H7 (cell line): ENCODE results near the gene PCDHGA3. TPM values are rescaled to one million over a fixed set of nuclear protein-coding genes. Genes with fewer than 3 reads are reported as not detected.
"Not testable (repeated sequence)": the region's sequence is repeated elsewhere in the genome, so short reads cannot be mapped to it uniquely, and the experiment has no call there.

Source experiments
- DNase-seq: peaks from one replicate; pipeline ENCODE4 v3.0.0; 2012
- H3K27me3 ChIP-seq: 2 replicates; pipeline ENCODE4 v1.6.0; 2011; ENCODE audit warnings: mild to moderate bottlenecking, low read length; ENCODE audit not compliant: control insufficient read depth, insufficient read depth
- H3K36me3 ChIP-seq: replicated peaks from 2 replicates; pipeline ENCODE4 v1.5.1; 2011; ENCODE audit warnings: low read length; ENCODE audit not compliant: control insufficient read depth, insufficient read depth
- H3K4me3 ChIP-seq: 2 replicates; pipeline ENCODE4 v1.5.1; 2011; ENCODE audit warnings: low read depth, mild to moderate bottlenecking, control low read depth, low read length, moderate library complexity; ENCODE audit not compliant: insufficient read depth
- total RNA-seq: library from RNA; depleted of rRNA; stranded (reverse); fragments of >200 nt; shearing (Covaris generic); gene quantifications from 2 replicates; pipeline ENCODE4 v1.2.3, GENCODE V29; 2014; rRNA removed

Gene PCDHGA3
- total RNA-seq, 1 experiment from 2014 or later = 0.14 TPM

DNA sequence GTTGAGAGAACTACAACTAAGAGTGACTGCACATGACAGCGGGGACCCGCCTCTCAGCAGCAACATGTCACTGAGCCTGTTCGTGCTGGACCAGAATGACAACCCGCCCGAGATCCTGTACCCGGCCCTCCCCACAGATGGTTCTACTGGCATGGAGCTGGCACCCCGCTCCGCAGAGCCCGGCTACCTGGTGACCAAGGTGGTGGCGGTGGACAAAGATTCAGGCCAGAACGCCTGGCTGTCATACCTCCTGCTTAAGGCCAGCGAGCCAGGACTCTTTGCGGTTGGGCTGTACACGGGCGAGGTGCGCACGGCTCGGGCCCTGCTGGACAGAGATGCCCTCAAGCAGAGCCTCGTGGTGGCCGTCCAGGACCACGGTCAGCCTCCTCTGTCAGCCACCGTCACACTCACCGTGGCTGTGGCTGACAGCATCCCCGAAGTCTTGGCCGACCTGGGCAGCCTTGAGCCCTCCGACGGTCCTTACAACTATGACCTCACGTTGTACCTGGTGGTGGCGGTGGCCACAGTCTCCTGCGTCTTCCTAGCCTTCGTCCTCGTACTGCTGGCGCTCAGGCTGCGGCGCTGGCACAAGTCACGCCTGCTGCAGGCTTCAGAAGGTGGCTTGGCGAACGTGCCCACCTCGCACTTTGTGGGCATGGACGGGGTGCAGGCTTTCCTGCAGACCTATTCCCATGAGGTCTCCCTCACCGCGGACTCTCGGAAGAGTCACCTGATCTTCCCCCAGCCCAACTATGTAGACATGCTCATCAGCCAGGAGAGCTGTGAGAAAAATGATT, 41.0 kb downstream of the PCDHGA3 start:
- no peaks in the 10 kb centered on the region for H3K27me3 ChIP-seq
- no peak for DNase-seq
- H3K4me3 ChIP-seq = no peak overlapping the region
- H3K36me3 ChIP-seq = no peaks in the 10 kb centered on the region

DNA sequence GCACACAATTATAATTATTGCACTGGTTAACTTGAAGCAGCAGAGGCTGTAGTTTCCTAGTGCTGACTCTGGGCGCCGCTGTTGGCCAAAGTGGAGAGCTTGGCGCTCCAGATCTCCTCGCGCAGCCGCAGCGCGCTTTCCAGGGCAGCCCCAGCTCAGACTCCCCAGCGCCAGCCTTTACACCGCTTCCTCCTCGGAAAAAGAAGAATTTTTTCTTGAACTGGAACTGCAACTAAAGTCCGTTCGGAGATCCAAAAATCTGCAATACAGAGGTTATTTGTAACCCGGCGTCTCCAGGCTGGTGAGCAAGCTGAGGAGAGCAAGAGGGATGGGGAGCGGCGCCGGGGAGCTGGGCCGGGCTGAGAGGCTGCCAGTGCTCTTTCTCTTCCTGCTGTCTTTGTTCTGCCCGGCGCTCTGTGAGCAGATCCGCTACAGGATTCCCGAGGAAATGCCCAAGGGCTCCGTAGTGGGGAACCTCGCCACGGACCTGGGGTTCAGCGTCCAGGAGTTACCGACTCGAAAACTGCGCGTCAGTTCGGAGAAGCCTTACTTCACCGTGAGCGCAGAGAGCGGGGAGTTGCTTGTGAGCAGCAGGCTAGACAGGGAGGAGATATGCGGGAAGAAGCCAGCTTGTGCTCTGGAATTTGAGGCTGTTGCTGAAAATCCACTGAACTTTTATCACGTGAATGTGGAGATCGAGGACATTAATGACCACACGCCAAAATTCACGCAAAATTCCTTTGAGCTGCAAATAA, 44.1 kb downstream of the PCDHGA3 start, which contains the start of gene PCDHGB4:
TSS of gene PCDHGB4 (plus strand) at position 142 of the 755 bp plus-strand sequence. CDS start at position 329, 187 bp downstream.
- H3K36me3 ChIP-seq, H3K27me3 ChIP-seq: not testable (repeated sequence)
- peak; percentile 50 for DNase-seq
- H3K4me3 ChIP-seq = peak within 1 kb of the TSS; percentile 41; the same call in 1 of the 2 replicates

DNA sequence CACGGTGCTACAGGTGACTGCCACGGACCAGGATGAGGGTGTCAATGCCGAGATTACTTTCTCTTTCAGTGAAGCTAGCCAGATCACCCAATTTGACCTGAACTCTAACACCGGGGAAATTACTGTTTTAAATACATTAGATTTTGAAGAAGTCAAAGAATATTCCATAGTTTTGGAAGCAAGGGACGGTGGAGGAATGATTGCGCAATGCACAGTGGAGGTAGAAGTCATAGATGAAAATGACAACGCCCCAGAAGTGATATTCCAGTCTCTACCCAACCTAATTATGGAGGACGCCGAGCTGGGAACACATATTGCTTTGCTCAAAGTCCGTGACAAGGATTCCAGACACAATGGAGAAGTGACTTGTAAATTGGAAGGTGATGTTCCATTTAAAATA, 45.0 kb downstream of the PCDHGA3 start:
- Histone ChIP-seq H3K4me3 (no peak overlapping the region), H3K36me3 (no peaks in the 10 kb centered on the region), H3K27me3 (no peaks in the 10 kb centered on the region)
- DNase-seq = no peak

DNA sequence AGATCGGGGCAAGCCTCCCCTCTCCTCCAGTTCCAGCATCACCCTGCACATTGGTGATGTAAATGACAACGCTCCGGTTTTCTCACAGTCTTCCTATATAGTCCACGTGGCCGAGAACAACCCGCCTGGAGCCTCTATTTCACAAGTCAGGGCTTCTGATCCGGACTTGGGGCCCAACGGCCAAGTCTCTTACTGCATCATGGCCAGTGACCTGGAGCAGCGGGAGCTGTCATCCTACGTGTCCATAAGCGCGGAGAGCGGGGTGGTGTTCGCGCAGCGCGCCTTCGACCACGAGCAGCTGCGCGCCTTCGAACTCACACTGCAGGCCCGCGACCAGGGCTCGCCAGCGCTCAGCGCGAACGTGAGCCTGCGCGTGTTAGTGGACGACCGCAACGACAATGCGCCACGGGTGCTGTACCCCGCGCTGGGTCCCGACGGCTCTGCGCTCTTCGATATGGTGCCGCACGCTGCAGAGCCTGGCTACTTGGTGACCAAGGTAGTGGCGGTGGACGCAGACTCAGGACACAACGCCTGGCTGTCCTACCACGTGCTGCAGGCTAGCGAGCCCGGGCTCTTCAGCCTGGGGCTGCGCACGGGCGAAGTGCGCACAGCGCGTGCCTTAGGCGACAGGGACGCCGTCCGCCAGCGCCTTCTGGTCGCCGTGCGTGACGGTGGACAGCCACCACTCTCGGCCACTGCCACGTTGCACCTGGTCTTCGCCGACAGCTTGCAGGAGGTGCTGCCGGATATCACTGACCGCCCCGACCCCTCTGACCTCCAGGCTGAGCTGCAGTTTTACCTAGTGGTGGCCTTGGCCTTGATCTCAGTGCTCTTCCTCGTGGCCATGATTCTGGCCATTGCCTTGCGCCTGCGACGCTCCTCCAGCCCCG, 45.8 kb downstream of the PCDHGA3 start:
- Histone ChIP-seq H3K4me3 (no peak overlapping the region), H3K36me3 (no peaks in the 10 kb centered on the region), H3K27me3 (no peaks in the 10 kb centered on the region)
- no peak for DNase-seq

DNA sequence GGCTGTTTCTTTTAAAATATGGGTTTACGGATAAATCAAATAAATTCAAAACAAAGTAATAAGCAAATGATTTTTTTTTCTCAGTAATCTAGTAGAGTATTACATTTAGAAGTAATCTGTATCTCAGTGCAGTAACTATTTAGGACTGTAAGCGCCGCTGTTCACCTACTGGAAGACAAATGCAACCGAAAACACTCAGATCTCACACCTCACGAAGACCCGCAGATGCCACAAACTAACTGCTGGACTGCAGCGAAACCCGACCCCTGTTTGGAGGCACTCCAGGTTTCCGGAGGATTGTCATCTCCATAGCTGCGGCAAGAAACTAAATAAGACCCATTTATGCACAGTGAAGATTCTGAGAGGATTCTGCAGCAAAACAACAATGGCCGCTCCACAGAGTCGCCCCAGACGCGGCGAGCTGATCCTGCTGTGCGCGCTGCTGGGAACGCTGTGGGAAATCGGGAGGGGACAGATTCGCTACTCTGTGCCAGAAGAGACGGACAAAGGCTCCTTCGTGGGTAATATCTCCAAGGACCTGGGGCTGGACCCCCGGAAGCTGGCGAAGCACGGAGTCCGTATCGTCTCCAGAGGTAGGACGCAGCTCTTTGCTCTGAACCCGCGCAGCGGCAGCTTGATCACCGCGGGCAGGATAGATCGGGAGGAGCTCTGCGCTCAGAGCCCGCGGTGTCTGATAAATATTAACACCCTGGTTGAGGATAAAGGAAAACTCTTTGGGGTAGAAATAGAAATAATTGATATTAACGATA, 49.0 kb downstream of the PCDHGA3 start, which contains the start of gene PCDHGA8:
TSS of gene PCDHGA8 (plus strand) at position 205 of the 770 bp plus-strand sequence. CDS start at position 386, 181 bp downstream.
- H3K27me3 ChIP-seq = no peaks in the 10 kb centered on the region
- no peak for DNase-seq
- no peaks in the 10 kb centered on the region for H3K36me3 ChIP-seq
- no peak within 1 kb of the TSS for H3K4me3 ChIP-seq

DNA sequence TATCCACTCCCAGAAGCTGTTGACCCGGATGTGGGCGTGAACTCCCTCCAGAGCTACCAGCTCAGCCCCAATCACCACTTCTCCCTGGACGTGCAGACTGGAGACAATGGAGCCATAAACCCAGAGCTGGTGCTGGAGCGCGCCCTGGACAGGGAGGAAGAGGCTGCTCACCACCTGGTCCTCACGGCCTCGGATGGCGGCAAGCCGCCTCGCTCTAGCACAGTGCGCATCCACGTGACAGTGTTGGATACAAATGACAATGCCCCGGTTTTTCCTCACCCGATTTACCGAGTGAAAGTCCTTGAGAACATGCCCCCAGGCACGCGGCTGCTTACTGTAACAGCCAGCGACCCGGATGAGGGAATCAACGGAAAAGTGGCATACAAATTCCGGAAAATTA, 49.6 kb downstream of the PCDHGA3 start:
- H3K36me3 ChIP-seq = no peaks in the 10 kb centered on the region
- H3K4me3 ChIP-seq = no peak overlapping the region
- no peak for DNase-seq
- no peaks in the 10 kb centered on the region for H3K27me3 ChIP-seq

DNA sequence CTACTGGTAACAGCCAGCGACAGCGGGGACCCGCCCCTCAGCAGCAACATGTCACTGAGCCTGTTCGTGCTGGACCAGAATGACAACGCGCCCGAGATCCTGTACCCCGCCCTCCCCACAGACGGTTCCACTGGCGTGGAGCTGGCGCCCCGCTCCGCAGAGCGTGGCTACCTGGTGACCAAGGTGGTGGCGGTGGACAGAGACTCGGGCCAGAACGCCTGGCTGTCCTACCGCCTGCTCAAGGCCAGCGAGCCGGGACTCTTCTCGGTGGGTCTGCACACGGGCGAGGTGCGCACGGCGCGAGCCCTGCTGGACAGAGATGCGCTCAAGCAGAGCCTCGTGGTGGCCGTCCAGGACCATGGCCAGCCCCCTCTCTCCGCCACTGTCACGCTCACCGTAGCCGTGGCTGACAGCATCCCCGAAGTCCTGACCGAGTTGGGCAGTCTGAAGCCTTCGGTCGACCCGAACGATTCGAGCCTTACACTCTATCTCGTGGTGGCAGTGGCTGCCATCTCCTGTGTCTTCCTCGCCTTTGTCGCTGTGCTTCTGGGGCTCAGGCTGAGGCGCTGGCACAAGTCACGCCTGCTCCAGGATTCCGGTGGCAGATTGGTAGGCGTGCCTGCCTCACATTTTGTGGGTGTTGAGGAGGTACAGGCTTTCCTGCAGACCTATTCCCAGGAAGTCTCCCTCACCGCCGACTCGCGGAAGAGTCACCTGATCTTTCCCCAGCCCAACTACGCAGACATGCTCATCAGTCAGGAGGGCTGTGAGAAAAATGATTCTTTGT, 51.0 kb downstream of the PCDHGA3 start:
- not testable (repeated sequence) for DNase-seq, H3K36me3 ChIP-seq, H3K4me3 ChIP-seq, H3K27me3 ChIP-seq

Other genes starting within 250 kb of the PCDHGA3 start
- gene PCDHB2, start 249.2 kb upstream of the PCDHGA3 start, total RNA-seq = 0.69 and 1.9 TPM in 2 replicates
- gene PCDHB3, start 243.4 kb upstream of the PCDHGA3 start, total RNA-seq = 0.21 and 0.26 TPM in 2 replicates
- gene PCDHB4, start 222.0 kb upstream of the PCDHGA3 start, total RNA-seq = 0.35 and 0.41 TPM in 2 replicates
- gene PCDHB5, start 208.6 kb upstream of the PCDHGA3 start, total RNA-seq = 0.07 TPM in 2 replicates
- gene PCDHB6, start 193.8 kb upstream of the PCDHGA3 start, total RNA-seq = not detected in 2 replicates
- gene PCDHB7, start 171.2 kb upstream of the PCDHGA3 start, total RNA-seq = 0.03 TPM in 1 of 2 replicates, not detected in the other
- not detected in 2 replicates for gene PCDHB8, start 166.0 kb upstream of the PCDHGA3 start, total RNA-seq
- 0.03 and 0.07 TPM in 2 replicates for gene PCDHB16, start 161.4 kb upstream of the PCDHGA3 start, total RNA-seq
- gene PCDHB9, start 156.7 kb upstream of the PCDHGA3 start, total RNA-seq = not detected in 2 replicates
- 0.03 and 0.33 TPM in 2 replicates for gene PCDHB10, start 151.5 kb upstream of the PCDHGA3 start, total RNA-seq
- 0.03 and 0.18 TPM in 2 replicates for gene PCDHB11, start 144.2 kb upstream of the PCDHGA3 start, total RNA-seq
- gene PCDHB12, start 135.1 kb upstream of the PCDHGA3 start, total RNA-seq = not detected in 2 replicates
- 0.03 TPM in 1 of 2 replicates, not detected in the other for gene PCDHB13, start 129.9 kb upstream of the PCDHGA3 start, total RNA-seq
- 0.10 and 0.26 TPM in 2 replicates for gene PCDHB14, start 120.5 kb upstream of the PCDHGA3 start, total RNA-seq
- not detected in 2 replicates for gene PCDHB15, start 98.4 kb upstream of the PCDHGA3 start, total RNA-seq
- gene SLC25A2, start 39.8 kb upstream of the PCDHGA3 start, total RNA-seq = 0.14 TPM in 1 of 2 replicates, not detected in the other
- 39.5 and 41.8 TPM in 2 replicates for gene TAF7, start 23.0 kb upstream of the PCDHGA3 start, total RNA-seq
- not detected in 2 replicates for gene PCDHGA1, start 13.3 kb upstream of the PCDHGA3 start, total RNA-seq
- not detected in 2 replicates for gene PCDHGA2, start 5.1 kb upstream of the PCDHGA3 start, total RNA-seq
- gene PCDHGB1, start 6.3 kb downstream of the PCDHGA3 start, total RNA-seq = not detected in 2 replicates
- 0.03 TPM in 1 of 2 replicates, not detected in the other for gene PCDHGA4, start 11.2 kb downstream of the PCDHGA3 start, total RNA-seq
- 0.03 TPM in 1 of 2 replicates, not detected in the other for gene PCDHGB2, start 16.2 kb downstream of the PCDHGA3 start, total RNA-seq
- gene PCDHGA5, start 20.3 kb downstream of the PCDHGA3 start, total RNA-seq = not detected in 2 replicates
- 0.26 TPM in 1 of 2 replicates, not detected in the other for gene PCDHGB3, start 26.4 kb downstream of the PCDHGA3 start, total RNA-seq
- 0.04 TPM in 1 of 2 replicates, not detected in the other for gene PCDHGA6, start 30.1 kb downstream of the PCDHGA3 start, total RNA-seq
- gene PCDHGA7, start 38.9 kb downstream of the PCDHGA3 start, total RNA-seq = not detected in 2 replicates
- 0.66 and 1.4 TPM in 2 replicates for gene PCDHGB4, start 43.9 kb downstream of the PCDHGA3 start, total RNA-seq
- 0.22 TPM in 1 of 2 replicates, not detected in the other for gene PCDHGA8, start 48.8 kb downstream of the PCDHGA3 start, total RNA-seq
- not detected in 2 replicates for gene PCDHGB5, start 54.1 kb downstream of the PCDHGA3 start, total RNA-seq
- 0.04 and 0.10 TPM in 2 replicates for gene PCDHGA9, start 58.9 kb downstream of the PCDHGA3 start, total RNA-seq
- gene PCDHGB6, start 64.2 kb downstream of the PCDHGA3 start, total RNA-seq = 1.7 and 1.9 TPM in 2 replicates
- gene PCDHGA10, start 69.2 kb downstream of the PCDHGA3 start, total RNA-seq = 0.35 and 0.78 TPM in 2 replicates
- gene PCDHGB7, start 73.8 kb downstream of the PCDHGA3 start, total RNA-seq = 4.4 and 4.6 TPM in 2 replicates
- 0.21 and 0.30 TPM in 2 replicates for gene PCDHGA11, start 77.2 kb downstream of the PCDHGA3 start, total RNA-seq
- gene PCDHGA12, start 86.7 kb downstream of the PCDHGA3 start, total RNA-seq = 0.10 and 0.44 TPM in 2 replicates
- 27.4 and 31.7 TPM in 2 replicates for gene PCDHGC3, start 132.1 kb downstream of the PCDHGA3 start, total RNA-seq
- gene PCDHGC4, start 141.2 kb downstream of the PCDHGA3 start, total RNA-seq = 9.9 and 12.5 TPM in 2 replicates
- 0.44 and 1.8 TPM in 2 replicates for gene PCDHGC5, start 145.3 kb downstream of the PCDHGA3 start, total RNA-seq